HuH-7 (cell line): ENCODE measurements around the gene MUC13.

Experiments used
- DNase-seq: peaks from one replicate; pipeline ENCODE4 v3.0.0; 2011; ENCODE audit warnings: low spot score

The MUC13 gene

GRCh38 chr3:124876401-124876878 lies 58.1 kb downstream of the MUC13 start:
- DNase-seq, result peak; percentile 35

DNA sequence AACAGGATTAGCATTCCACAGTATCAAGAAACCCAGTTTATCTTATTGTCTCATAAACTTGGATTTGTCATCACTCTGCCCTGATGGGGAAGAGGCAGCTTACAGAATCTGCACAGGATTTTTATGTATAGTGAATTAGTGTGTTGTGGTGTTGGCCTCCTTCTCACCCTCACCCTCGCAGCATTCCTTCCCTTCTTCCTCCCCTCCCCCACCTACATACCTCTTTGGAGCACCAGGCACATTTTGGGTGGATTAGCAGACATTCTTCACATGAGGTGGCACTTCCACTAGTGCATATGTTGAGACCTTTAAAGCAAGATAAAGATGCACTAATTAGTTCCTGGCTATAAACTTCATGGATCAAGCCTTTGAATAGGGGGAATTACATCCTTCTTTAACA lies 61.3 kb downstream of the MUC13 start:
- no peak for DNase-seq

GRCh38 chr3:124867511-124867910 lies 67.0 kb downstream of the MUC13 start:
- no peak for DNase-seq

GRCh38 chr3:124862006-124862405 lies 72.5 kb downstream of the MUC13 start:
- no peak for DNase-seq

GRCh38 chr3:124861041-124861440 lies 73.5 kb downstream of the MUC13 start:
- no peak for DNase-seq

GRCh38 chr3:124860599-124860998 lies 74.0 kb downstream of the MUC13 start:
- DNase-seq, result no peak

DNA sequence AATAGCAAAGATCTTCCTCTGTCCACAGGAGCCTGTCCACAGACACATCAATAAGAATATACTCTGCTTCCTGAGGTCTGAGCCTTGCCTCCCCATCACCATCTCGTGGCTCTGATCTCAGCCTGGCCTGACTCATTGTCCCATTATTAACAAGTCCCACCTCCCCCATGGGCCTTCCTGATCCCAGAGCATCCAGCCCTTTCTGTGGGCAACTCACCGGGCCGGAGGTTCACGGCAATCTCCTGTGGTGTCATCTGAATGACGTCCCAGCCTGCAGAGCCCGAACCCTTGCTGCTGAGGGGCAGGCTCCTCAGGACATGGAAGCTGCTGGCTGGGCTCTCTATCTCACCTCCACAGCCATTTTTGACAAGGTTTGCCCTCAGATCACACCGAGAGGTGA lies 75.5 kb downstream of the MUC13 start:
- no peak for DNase-seq

DNA sequence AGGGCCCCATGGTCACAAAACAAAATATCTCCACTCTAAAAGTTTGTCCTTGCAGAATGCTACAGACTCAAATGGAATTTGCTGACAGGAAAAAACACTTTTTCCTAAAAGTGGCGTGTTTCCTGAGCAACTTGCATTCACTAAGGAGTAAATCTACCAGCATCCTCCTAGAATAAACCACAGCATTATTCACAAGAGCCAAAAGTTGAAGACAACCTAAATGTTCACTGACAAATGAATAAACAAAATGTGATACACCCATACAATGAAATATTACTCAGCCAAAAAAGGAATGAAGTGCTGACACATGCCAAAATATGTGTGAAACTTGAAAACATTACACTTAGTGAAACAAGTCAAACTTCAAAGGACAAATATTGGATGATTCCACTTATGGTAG lies 76.3 kb downstream of the MUC13 start:
- DNase-seq, result no peak

- DNase-seq, result no peak
These were observed 77.9 kb downstream of the MUC13 start for GRCh38 chr3:124856677-124857076.
